ENCODE measurements around the gene EP400. TPM values are rescaled to one million over a fixed set of nuclear protein-coding genes. Genes with fewer than 3 reads are reported as not detected.

Gene EP400
- total and polyA plus RNA-seq, 2 of the 8 experiments (the other 6 are each of a cell fraction or from before 2014, with no cell fraction given), result 13.1 to 69.7 TPM

DNA sequence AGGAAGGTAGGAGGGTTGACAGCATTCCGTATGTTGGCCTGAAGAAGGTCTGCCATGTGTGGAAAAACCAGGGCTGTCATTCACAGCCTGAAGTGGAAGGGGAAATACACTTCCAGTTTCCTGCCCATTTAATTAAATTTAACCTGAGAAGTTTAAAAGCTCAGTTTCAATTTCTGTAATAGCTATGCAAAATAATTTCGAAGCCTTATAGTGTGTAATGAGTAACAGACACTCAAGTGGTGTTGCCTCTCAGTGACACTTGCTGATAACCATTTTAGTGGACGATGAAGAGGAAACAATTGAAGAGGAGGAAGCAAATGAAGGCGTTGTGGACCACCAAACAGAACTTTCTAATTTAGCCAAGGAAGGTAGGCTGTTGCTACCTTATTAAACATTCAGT, 44.8 kb downstream of the EP400 start (continued):
- TF ChIP-seq, protein P1, sequence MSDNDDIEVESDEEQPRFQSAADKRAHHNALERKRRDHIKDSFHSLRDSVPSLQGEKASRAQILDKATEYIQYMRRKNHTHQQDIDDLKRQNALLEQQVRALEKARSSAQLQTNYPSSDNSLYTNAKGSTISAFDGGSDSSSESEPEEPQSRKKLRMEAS (IDR thresholded peaks at IDR 0.05), result no peak
- TF ChIP-seq POLR2AphosphoS5 (IDR thresholded peaks at IDR 0.05; ENCODE audit: low read depth, low read length), result no peak

Measured in H1 (cell line).